HCT116 (cell line): ENCODE results near the gene CFAP221. TPM values are rescaled to one million over a fixed set of nuclear protein-coding genes. Genes with fewer than 3 reads are reported as not detected.

Experiments
- ATAC-seq: fragments of 200-7000 bp; cut with Tn5 transposase; 2 replicates; pipeline ENCODE4 v1.9.1; 2020; ENCODE audit warnings: mild to moderate bottlenecking, moderate library complexity
- BruUV-seq: library from RNA; stranded (reverse); fragments of 400-500 nt; replicated peaks from 2 replicates; lab custom pipeline; 2021; lab: Mats Ljungman, UMichigan
- CTCF ChIA-PET: fragments of 300-600 bp; sonication (Branson Sonifier 250); formaldehyde crosslinking; loops from one replicate; lab custom pipeline; 2021; ENCODE audit warnings: antibody characterized with exemption; lab: Charles Lee
- POLR2A ChIA-PET: fragments of 300-600, 350-600 bp; sonication (Branson Sonifier 250); formaldehyde crosslinking; loops from one replicate; lab custom pipeline; 2021; ENCODE audit warnings: antibody characterized with exemption; lab: Charles Lee
- RAD21 ChIA-PET, 2 experiments: fragments of 300-600 bp; sonication (Branson Sonifier 250); formaldehyde crosslinking; loops; one replicate each; lab custom pipeline; 2023; ENCODE audit warnings: low total read pairs in 2 of 2; ENCODE audit not compliant: uncharacterized antibody in 2 of 2, unreplicated experiment in 2 of 2, low non-redundant PET in 1 of 2; lab: Charles Lee
- DNase-seq: peaks from one replicate; pipeline ENCODE4 v3.0.0-alpha.2; 2010; ENCODE audit warnings: low read depth, low spot score
- H2AFZ ChIP-seq: fragments of 200-600 bp; shearing (Covaris generic), sonication (generic); 2 replicates; pipeline ENCODE4 v1.6.1; 2017; ENCODE audit warnings: low read depth, mixed run types, mixed read lengths, antibody characterized with exemption, low read length; ENCODE audit not compliant: poor library complexity, severe bottlenecking
- H3K27ac ChIP-seq: 2 replicates; pipeline ENCODE4 v1.5.1; 2012; ENCODE audit warnings: low read depth, low read length
- H3K27me3 ChIP-seq: fragments of 200-600 bp; sonication (generic); 2 replicates; pipeline ENCODE4 v1.6.1; 2016; ENCODE audit warnings: mixed run types, low read length, mixed read lengths; ENCODE audit not compliant: insufficient read depth
- H3K36me3 ChIP-seq, 2 experiments: fragments of 200-500 bp in 1 of 2; fragments of 200-600 bp in 1 of 2; sonication (Bioruptor generic) in 1 of 2; sonication (generic) in 1 of 2; 2 replicates each; pipeline versions ENCODE4 v1.5.1 to v1.6.1; 2014 to 2016; ENCODE audit warnings: low read length in 2 of 2, inconsistent platforms in 1 of 2, mixed read lengths in 1 of 2, mixed run types in 1 of 2; ENCODE audit not compliant: insufficient read depth in 2 of 2, control insufficient read depth in 1 of 2
- H3K4me1 ChIP-seq, 2 experiments: fragments of 200-600 bp in 1 of 2; sonication (generic) in 1 of 2; 2 replicates each; pipeline versions ENCODE4 v1.5.1 to v1.6.1; 2012 to 2017; ENCODE audit warnings: low read length in 2 of 2, inconsistent platforms in 1 of 2, mild to moderate bottlenecking in 1 of 2, mixed read lengths in 1 of 2, mixed run types in 1 of 2, moderate library complexity in 1 of 2; ENCODE audit not compliant: insufficient read depth in 2 of 2, control insufficient read depth in 1 of 2
- H3K4me2 ChIP-seq: fragments of 200-600 bp; sonication (generic); 2 replicates; pipeline ENCODE4 v1.6.1; 2017; ENCODE audit warnings: mixed run types, low read length, mixed read lengths
- H3K4me3 ChIP-seq, 2 experiments: fragments of 200-600 bp in 1 of 2; sonication (generic) in 1 of 2; replicated peaks in 1 of 2; 2 replicates each; pipeline ENCODE4 v1.5.1; 2011 to 2016; ENCODE audit warnings: low read length in 2 of 2, control low read depth in 1 of 2, low read depth in 1 of 2, mild to moderate bottlenecking in 1 of 2, mixed read lengths in 1 of 2, mixed run types in 1 of 2
- H3K79me2 ChIP-seq: fragments of 200-600 bp; sonication (generic); 2 replicates; pipeline ENCODE4 v1.6.1; 2017; ENCODE audit warnings: mild to moderate bottlenecking, mixed run types, low read length, moderate library complexity, mixed read lengths; ENCODE audit not compliant: insufficient read depth
- H3K9ac ChIP-seq: fragments of 200-600 bp; sonication (generic); 2 replicates; pipeline ENCODE4 v1.6.1; 2016; ENCODE audit warnings: low read length, mixed read lengths
- H3K9me2 ChIP-seq: fragments of 200-600 bp; sonication (generic), shearing (Covaris generic); 2 replicates; pipeline ENCODE4 v1.6.1; 2017; ENCODE audit warnings: mixed run types, mild to moderate bottlenecking, moderate library complexity; ENCODE audit not compliant: insufficient read depth
- H3K9me3 ChIP-seq, 2 experiments: fragments of 200-500 bp in 1 of 2; fragments of 200-600 bp in 1 of 2; sonication (Bioruptor generic) in 1 of 2; sonication (generic) in 1 of 2; 2 replicates each; pipeline ENCODE4 v1.6.1; 2014 to 2017; ENCODE audit warnings: low read length in 2 of 2, mixed read lengths in 2 of 2, inconsistent platforms in 1 of 2, low read depth in 1 of 2, mild to moderate bottlenecking in 1 of 2, mixed run types in 1 of 2, moderate library complexity in 1 of 2; ENCODE audit not compliant: control insufficient read depth in 1 of 2, insufficient read depth in 1 of 2
- H4K20me1 ChIP-seq: fragments of 200-600 bp; sonication (generic), shearing (Covaris generic); 2 replicates; pipeline ENCODE4 v1.6.1; 2017; ENCODE audit warnings: mixed run types, mild to moderate bottlenecking, moderate library complexity; ENCODE audit not compliant: insufficient read depth
- ATF3 ChIP-seq: IDR thresholded peaks from 2 replicates; pipeline ENCODE4 v1.6.1; 2012
- CBX3 ChIP-seq: IDR thresholded peaks from 2 replicates; pipeline ENCODE4 v1.6.1; 2012; ENCODE audit warnings: low read depth
- CTCF ChIP-seq, 3 experiments: fragments of 200-600 bp in 1 of 3; sonication (generic) in 1 of 3; IDR thresholded peaks in 2 of 3; conservative IDR thresholded peaks in 1 of 3; 2 replicates each; pipeline ENCODE4 v1.5.1; 2012 to 2017; ENCODE audit warnings: low read depth in 2 of 3, low read length in 2 of 3, antibody characterized with exemption in 1 of 3, borderline replicate concordance in 1 of 3, control low read depth in 1 of 3, mild to moderate bottlenecking in 1 of 3, mixed read lengths in 1 of 3, mixed run types in 1 of 3, moderate library complexity in 1 of 3; ENCODE audit not compliant: insufficient read depth in 1 of 3
- ELF1 ChIP-seq: IDR thresholded peaks from 2 replicates; pipeline ENCODE4 v1.6.1; 2012; ENCODE audit warnings: low read depth, borderline replicate concordance
- EZH2 ChIP-seq: fragments of 200-600 bp; sonication (generic); IDR thresholded peaks from 2 replicates; pipeline ENCODE4 v1.6.1; 2017; ENCODE audit warnings: antibody characterized with exemption, mixed run types
- FOSL1 ChIP-seq: IDR thresholded peaks from 2 replicates; pipeline ENCODE4 v1.6.1; 2012; ENCODE audit warnings: low read depth
- JUND ChIP-seq: IDR thresholded peaks from 2 replicates; pipeline ENCODE4 v1.6.1; 2012
- MAX ChIP-seq: IDR thresholded peaks from 2 replicates; pipeline ENCODE4 v1.6.1; 2012
- POLR2A ChIP-seq: IDR thresholded peaks from 2 replicates; pipeline ENCODE4 v1.7.0; 2011; ENCODE audit warnings: borderline replicate concordance; ENCODE audit not compliant: insufficient read depth, insufficient read length; ENCODE audit errors: extremely low read depth
- RAD21 ChIP-seq: IDR thresholded peaks from 2 replicates; pipeline ENCODE4 v1.6.1; 2012; ENCODE audit warnings: low read depth, mild to moderate bottlenecking
- REST ChIP-seq: IDR thresholded peaks from 2 replicates; pipeline ENCODE4 v1.6.1; 2012; ENCODE audit warnings: low read depth
- SIN3A ChIP-seq: IDR thresholded peaks from 2 replicates; pipeline ENCODE4 v1.6.1; 2012; ENCODE audit warnings: low read depth
- SP1 ChIP-seq: IDR thresholded peaks from 2 replicates; pipeline ENCODE4 v1.6.1; 2012; ENCODE audit warnings: low read depth
- SRF ChIP-seq: IDR thresholded peaks from 2 replicates; pipeline ENCODE4 v1.6.1; 2012; ENCODE audit warnings: low read depth
- TCF7L2 ChIP-seq: IDR thresholded peaks from 2 replicates; pipeline ENCODE4 v1.7.0; 2011; ENCODE audit warnings: borderline replicate concordance, inconsistent platforms; ENCODE audit not compliant: insufficient read depth, insufficient read length; ENCODE audit errors: extremely low read depth
- YY1 ChIP-seq: IDR thresholded peaks from 2 replicates; pipeline ENCODE4 v1.6.1; 2011; ENCODE audit warnings: low read length, low read depth, moderate library complexity, mild to moderate bottlenecking; ENCODE audit not compliant: insufficient replicate concordance; ENCODE audit errors: extremely low read depth
- ZBTB33 ChIP-seq: IDR thresholded peaks from 2 replicates; pipeline ENCODE4 v1.6.1; 2011; ENCODE audit warnings: mild to moderate bottlenecking, low read length, moderate library complexity; ENCODE audit not compliant: insufficient replicate concordance; ENCODE audit errors: extremely low read depth
- ZNF274 ChIP-seq: fragments of 200-500 bp; sonication (Bioruptor generic); IDR thresholded peaks from 2 replicates; pipeline ENCODE4 v1.6.1; 2014; ENCODE audit warnings: mild to moderate bottlenecking, low read depth, low read length, inconsistent platforms
- intact Hi-C: fragments of 100-400 bp; cut with micrococcal nuclease; formaldehyde crosslinking; loops from 2 replicates; pipeline ENCODE4 v1.10.0; 2022
- total RNA-seq: library from RNA; stranded (reverse); gene quantifications from one replicate; pipeline ENCODE4 v1.2.1, GENCODE V29; 2021; ENCODE audit not compliant: unreplicated experiment

CFAP221 gene
- total RNA-seq, 1 experiment from 2014 or later = 0.96 TPM

GRCh38 chr2:119565481-119565880 lies 21.2 kb downstream of the CFAP221 start:
- Histone ChIP-seq H3K79me2 (no peaks in the 10 kb centered on the region), H3K4me3 (no peak overlapping the region), H3K36me3 (no peaks in the 10 kb centered on the region), H3K4me2 (no peak overlapping the region), H3K9me2 (no peaks in the 10 kb centered on the region; the same call in 1 of the 2 replicates), H2AFZ (no peak overlapping the region), H3K9ac (no peak overlapping the region), H3K27ac (no peak overlapping the region), H3K4me1 (no peaks in the 10 kb centered on the region), H3K9me3 (no peaks in the 10 kb centered on the region; a peak in 1 of 4 replicates), H3K27me3 (no peaks in the 10 kb centered on the region), H4K20me1 (no peaks in the 10 kb centered on the region)
- ChIA-PET POLR2A (no interaction called here), RAD21 (no interaction called here), CTCF (no interaction called here)
- no peak for DNase-seq
- intact Hi-C loops = no loop called here
- no peak for ATAC-seq
- BruUV-seq = no TSS peak
- TF ChIP-seq MAX (no peak), REST (no peak), CBX3 (no peak), ZNF274 (no peak), ELF1 (no peak), CTCF (IDR thresholded peaks at IDR 0.05 in 2 of 3, conservative IDR thresholded peaks at IDR 0.05 in 1 of 3; ENCODE audit: borderline replicate concordance in 1 of 3, insufficient read depth in 1 of 3, low read depth in 2 of 3, low read length in 2 of 3) (no peak), SP1 (no peak), TCF7L2 (no peak), YY1 (no peak), RAD21 (no peak), POLR2A (no peak), ATF3 (no peak), JUND (no peak), SRF (no peak), SIN3A (no peak), FOSL1 (no peak), EZH2 (no peak), ZBTB33 (no peak)
